ENCODE measurements around the gene MDGA2.
"Not testable (repeated sequence)": the region's sequence is repeated elsewhere in the genome, so short reads cannot be mapped to it uniquely, and the experiment has no call there.

MDGA2 gene

DNA sequence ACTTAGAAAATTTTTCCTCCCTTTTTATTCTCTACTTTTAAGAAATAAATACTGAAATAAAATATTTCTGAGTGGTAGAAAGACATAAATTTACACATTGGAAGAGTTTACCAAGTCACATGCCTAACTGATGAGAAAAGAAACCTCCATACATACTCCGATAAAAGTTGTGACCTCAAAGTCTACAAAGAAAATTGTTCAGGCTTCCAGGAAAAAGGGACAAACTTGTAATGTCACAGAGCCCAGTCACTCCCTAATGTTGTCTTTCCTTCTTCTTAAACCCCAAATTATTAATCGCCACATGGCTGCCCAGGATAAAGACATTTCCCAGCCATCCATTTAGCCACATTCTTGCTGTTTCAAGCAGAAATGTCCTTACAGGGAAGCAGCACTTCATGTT is 455.3 kb downstream of the MDGA2 start:
- DNase-seq: no peak

DNA sequence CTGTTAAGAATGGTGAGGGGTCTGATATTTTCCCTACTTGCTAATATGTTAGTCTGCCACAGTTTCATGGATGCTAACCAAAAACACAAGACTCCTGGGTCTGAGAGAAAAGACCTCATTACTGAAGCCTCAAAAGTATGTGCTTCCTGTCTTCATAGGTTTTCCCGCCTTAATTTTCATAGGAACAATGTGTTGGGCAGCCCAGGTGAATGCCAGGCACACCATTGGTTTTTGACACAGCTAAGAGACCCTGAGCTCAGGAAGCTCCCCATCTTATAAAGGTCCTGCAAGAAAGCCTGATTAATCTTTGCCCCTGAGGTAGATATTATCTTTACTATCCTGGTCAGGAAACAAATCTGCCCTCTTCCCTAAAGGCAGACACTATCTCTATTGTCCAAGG is 464.1 kb downstream of the MDGA2 start:
- no peak for DNase-seq

DNA sequence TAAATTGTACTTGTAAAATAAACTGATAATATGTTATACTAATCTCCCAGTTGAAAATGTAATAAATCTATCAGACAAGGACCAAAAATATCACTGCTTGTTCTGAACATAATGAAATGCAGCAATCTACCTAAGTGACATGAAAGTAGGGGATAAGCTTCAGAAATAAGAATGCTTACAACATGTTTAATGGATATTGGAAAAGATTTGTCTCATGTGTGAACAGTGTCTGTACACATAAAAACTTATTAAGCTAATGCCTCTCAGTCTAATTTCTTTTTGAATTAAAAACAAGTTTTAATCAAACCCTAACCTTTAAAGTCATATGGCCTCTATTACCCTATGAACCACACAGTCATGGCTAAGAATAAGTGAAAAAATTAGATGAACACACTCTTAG is 465.3 kb downstream of the MDGA2 start:
- DNase-seq: no peak

GRCh38 chr14:47208434-47208833 is 467.0 kb downstream of the MDGA2 start:
- DNase-seq: no peak

- DNase-seq: no peak
These were observed 467.8 kb downstream of the MDGA2 start for GRCh38 chr14:47207617-47208016.

DNA sequence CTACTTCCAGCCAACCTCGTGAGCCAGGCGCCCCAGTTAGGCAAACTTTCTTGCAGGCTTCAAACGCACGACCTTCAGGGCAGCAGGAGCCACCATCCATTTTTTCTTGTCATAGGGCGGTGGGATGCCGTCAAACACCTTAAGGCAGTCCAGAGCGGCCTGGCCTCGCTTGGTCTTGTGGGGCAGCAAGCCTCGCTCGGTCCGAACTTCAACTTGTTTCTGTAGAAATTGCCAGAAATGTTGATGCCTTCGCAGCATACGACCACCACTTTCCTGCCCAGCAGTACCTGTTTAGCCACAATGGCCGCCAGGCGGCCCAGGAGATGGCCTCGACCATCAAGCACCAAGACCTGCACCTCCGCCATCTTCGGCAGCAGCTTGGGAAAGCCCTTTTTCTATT is 474.7 kb downstream of the MDGA2 start:
- DNase-seq: no peak

- DNase-seq: no peak
These were observed 479.8 kb downstream of the MDGA2 start for GRCh38 chr14:47195582-47195981.

- DNase-seq: no peak
These were observed 481.4 kb downstream of the MDGA2 start for GRCh38 chr14:47194055-47194454.

DNA sequence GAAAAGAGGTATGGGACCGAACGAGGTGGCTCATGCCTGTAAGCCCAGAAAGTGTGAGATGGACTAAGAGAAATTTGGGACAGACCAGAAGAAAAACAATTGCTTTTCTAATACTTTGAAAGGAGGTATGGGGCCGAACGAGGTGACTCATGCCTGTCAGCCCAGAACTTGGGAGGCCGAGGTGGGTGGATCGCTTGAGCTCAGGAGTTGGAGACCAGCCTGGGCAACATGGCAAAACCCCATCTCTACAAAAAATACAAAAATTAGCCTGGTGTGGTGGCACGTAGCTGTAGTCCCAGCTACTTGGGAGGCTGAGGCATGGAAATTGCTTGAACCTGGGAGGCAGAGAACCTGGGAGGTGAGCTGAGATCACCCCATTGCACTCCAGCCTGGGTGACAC is 483.2 kb downstream of the MDGA2 start:
- not testable (repeated sequence) for DNase-seq

- DNase-seq: no peak
These were observed 483.7 kb downstream of the MDGA2 start for GRCh38 chr14:47191700-47192099.

DNA sequence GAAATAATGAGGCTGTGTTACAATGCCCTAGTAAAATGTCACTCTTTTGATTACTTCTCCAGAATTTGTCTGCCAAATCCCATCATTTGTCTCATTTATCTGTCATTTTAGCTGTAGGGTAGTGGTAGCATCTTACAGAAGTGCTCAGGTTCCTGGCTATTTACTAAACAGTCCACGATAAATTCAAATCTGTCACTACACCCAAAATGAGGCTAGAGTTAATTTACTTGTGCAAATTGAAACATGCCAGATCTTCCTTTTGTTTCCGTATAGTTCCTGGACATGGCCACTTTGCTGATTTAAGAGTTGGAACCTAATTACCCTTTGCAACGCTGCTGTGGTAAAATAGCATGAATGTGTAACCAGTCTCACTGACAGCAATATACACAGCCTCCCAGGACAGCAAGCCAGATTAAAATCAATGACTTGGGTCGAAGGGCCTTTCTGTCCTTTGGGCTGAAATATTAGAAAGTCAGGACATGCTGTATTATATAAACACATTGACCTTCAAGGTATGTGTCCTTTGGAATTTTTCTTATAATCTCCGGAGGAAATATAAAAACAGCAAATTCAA is 485.4 kb downstream of the MDGA2 start:
- no peak for DNase-seq

- no peak for DNase-seq
These were observed 488.9 kb downstream of the MDGA2 start for GRCh38 chr14:47186486-47186885.

DNA sequence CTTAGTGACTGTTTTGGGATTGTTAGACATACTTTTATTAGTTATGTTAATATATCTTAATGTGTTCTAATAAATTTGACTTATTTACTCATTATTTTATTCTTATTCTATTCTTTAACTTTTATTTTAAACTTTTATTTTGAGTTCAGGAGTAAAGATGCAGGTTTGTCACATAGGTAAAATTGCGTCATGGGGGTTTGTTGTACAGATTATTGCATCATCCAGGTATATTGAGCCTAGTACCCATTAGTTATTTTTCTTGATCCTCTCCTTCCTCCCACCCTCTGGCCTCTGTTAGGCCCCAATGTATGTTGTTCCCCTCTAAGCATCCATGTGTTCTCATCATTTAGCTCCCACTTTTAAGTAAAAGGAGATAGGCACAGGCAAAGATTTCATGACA is 495.5 kb downstream of the MDGA2 start:
- DNase-seq: no peak

DNA sequence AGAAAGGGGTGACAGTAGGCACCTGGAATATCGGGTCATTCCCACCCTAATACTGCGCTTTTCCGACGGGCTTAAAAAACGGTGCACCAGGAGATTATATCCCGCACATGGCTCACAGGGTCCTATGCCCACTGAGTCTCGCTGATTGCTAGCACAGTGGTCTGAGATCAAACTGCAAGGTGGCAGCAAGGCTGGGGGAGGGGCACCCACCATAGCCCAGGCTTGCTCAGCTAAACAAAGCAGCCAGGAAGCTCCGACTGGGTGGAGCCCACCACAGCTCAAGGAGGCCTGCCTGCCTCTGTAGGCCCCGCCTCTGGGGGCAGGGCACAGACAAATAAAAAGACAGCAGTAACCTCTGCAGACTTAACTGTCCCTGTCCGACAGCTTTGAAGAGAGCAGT is 503.5 kb downstream of the MDGA2 start:
- not testable (repeated sequence) for DNase-seq

DNA sequence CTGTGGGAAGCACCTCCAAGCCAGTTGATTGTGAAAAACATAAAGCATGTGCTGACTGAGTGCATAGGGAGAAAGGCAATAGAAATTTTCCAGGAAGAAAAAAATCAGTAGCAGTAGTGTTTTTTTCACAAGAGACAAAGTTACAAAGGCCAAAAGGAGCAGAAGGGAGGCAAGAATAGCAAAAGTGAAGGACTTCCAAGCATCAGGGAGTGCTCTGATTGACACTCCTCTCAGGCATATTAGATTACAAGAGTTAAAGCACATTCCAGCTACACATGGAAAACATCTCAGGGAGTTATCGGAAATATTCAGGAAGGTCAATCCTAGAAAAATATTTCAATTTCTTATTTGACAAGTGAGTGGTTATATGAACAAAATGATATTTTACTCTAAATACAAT is 508.0 kb downstream of the MDGA2 start:
- no peak for DNase-seq

- no peak for DNase-seq
These were observed 520.0 kb downstream of the MDGA2 start for GRCh38 chr14:47155395-47155794.

- no peak for DNase-seq
These were observed 521.1 kb downstream of the MDGA2 start for GRCh38 chr14:47154276-47154797.

- DNase-seq: no peak
These were observed 521.7 kb downstream of the MDGA2 start for GRCh38 chr14:47153746-47154145.

- DNase-seq: no peak
These were observed 525.1 kb downstream of the MDGA2 start for GRCh38 chr14:47150267-47150666.

DNA sequence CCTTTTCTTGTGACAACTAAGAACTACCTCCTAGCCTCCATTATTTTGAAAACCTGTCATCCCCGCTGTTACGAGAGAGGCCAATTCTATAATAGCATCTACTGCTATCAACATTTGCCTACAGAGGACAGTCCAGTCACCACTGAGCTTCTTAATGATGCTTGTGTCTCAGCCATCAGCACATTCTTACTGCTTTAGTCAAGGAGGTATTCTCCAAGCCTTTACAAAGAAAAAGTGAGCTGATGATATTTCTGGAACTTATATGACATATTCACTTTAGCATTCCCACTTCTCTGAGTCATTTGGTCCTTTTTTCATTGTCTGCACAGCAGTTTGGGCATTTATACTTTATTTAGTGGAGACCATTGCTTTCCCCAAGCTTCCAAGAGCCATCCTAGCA is 526.1 kb downstream of the MDGA2 start:
- no peak for DNase-seq

DNA sequence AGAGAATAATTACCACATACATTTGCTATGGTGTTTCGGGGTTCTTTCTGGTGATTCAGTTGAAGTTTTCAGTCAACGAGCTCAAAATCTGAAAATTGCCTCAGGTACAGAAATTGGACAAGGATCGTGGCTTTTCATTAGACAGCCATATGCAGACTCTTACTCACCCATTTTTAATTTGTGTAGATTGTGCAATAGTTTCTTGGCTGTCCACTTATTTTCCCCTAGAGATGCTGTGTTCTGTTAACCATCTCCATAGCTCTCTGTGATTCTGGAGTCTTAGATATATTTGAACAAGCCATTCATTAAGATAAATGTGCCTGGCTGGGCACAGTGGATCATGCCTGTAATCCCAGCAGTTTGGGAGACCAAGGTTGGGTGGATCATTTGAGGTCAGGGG is 526.7 kb downstream of the MDGA2 start:
- DNase-seq: no peak

- DNase-seq: no peak
These were observed 554.8 kb downstream of the MDGA2 start for GRCh38 chr14:47120645-47121044.

GRCh38 chr14:47103771-47104170 is 571.6 kb downstream of the MDGA2 start:
- no peak for DNase-seq

- no peak for DNase-seq
These were observed 572.9 kb downstream of the MDGA2 start for GRCh38 chr14:47102472-47102871.

DNA sequence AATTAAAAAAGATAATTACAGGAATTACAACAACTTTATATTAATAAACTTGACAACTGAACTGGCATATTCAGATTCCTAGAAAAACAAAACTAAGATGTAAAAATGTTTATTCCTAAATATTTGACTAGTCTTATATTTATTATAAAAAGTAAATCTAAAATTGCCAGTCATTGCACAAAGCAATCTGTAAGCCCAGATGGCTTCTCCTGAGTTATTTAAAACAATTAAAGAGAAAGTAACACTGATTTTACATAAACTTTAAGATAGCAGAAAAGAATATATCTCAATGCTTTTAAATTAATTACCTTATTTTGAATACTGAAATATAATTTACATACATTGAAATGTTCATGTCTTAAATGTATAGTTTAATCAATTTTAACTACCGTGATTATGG is 589.7 kb downstream of the MDGA2 start:
- no peak for DNase-seq

GRCh38 chr14:47065326-47065725 is 610.1 kb downstream of the MDGA2 start:
- no peak for DNase-seq
